ENCODE results near the gene COA6.

The COA6 gene

DNA sequence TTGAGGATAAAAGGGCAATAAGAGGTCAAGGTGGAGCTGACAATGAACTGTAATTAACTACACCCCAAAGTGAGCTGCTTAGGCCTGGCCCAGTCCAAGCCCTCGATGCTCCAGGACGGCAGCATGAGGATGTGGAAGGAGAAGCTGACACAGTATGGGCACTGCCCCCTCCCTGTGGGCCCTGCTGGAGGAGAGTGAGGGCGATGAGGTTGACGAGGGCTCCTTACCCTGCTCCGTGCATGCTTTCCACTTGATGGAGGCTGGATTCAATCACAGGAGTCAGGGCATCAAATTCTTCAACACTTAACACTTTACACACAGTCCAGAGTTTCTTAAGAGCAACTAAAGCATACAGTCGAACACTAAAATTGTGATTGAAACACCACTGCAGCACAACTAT lies 32.4 kb downstream of the COA6 start:
- DNase-seq (ENCODE audit: low spot score): no peak

DNA sequence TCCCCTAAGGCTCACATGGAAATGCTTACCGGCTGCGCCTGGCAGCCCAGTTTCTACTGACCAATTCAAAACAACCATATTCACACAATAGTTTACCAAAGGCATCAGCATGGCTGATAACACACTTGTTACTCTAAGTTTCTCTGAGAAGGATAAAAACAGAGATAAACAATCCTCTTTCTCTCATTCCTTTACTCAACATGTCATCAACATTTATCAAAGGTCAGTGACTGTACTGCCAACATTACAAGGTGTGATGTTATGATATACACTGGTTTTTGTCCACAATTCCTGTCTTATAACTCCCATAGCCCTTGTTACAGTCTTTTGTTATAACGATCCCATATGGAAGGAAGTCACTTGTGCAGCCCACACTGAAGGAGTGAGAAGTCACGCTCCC lies 33.6 kb downstream of the COA6 start:
- no peak overlapping the region for H3K27ac ChIP-seq (replicated peaks; ENCODE audit: low read length)
- no peak overlapping the region for H4K8ac ChIP-seq (ENCODE audit: low read depth, low read length)
- no peak overlapping the region for H2AK5ac ChIP-seq (ENCODE audit: low read depth, low read length)
- H3K36me3 ChIP-seq (replicated peaks in 1 of 2; ENCODE audit: control insufficient read depth in 2 of 2, insufficient read depth in 2 of 2, low read length in 2 of 2): peaks cover 3 to 47% of the 10 kb centered on the region in 2 donors
- H3K4me3 ChIP-seq (ENCODE audit: low read length in 2 of 2): no peak overlapping the region
- H3K79me1 ChIP-seq (ENCODE audit: low read depth, low read length): no peaks in the 10 kb centered on the region
- H2BK120ac ChIP-seq (ENCODE audit: low read depth, low read length): no peak overlapping the region
- no peak overlapping the region for H3K14ac ChIP-seq (ENCODE audit: low read length)
- H3K4me1 ChIP-seq (ENCODE audit: control insufficient read depth in 2 of 2, insufficient read depth in 1 of 2, low read depth in 1 of 2, low read length in 2 of 2): no peaks in the 10 kb centered on the region
- no peak overlapping the region for H2AFZ ChIP-seq (ENCODE audit: low read length)
- H2BK12ac ChIP-seq (ENCODE audit: low read length): no peak overlapping the region
- no peak overlapping the region for H3K4ac ChIP-seq (ENCODE audit: low read length)
- no peak overlapping the region for H2BK5ac ChIP-seq (ENCODE audit: low read length)
- H3K27me3 ChIP-seq (ENCODE audit: control insufficient read depth in 3 of 3, insufficient read depth in 3 of 3, low read depth in 1 of 3, low read length in 3 of 3): no peaks in the 10 kb centered on the region
- H2BK15ac ChIP-seq (ENCODE audit: low read length): no peak overlapping the region
- DNase-seq (ENCODE audit: low spot score): no peak
- no peak overlapping the region for H3K4me2 ChIP-seq (ENCODE audit: insufficient read depth, low read length, poor library complexity, severe bottlenecking)
- no peak overlapping the region for H4K91ac ChIP-seq (ENCODE audit: low read depth, low read length, poor library complexity)
- no peak overlapping the region for H3K9ac ChIP-seq (ENCODE audit: low read depth, low read length, poor library complexity)
- no peak overlapping the region for H3K23ac ChIP-seq (ENCODE audit: low read depth, low read length, poor library complexity)
- no peaks in the 10 kb centered on the region for H3K9me3 ChIP-seq (replicated peaks in 1 of 2; ENCODE audit: control insufficient read depth in 2 of 2, insufficient read depth in 1 of 2, low read depth in 1 of 2, low read length in 2 of 2)
- no peak overlapping the region for H3K18ac ChIP-seq (ENCODE audit: low read length)
- no CpG with 5 or more reads among the region's 4 CpGs for WGBS, 2 donors (ENCODE audit: extremely low coverage in 2 of 2, insufficient read length in 2 of 2, insufficient replicate concordance in 1 of 2)

More for the DNA sequence above, 32.4 kb downstream of the COA6 start:
- no peak overlapping the region for H4K8ac ChIP-seq (ENCODE audit: low read depth, low read length)
- H3K4me2 ChIP-seq (ENCODE audit: insufficient read depth, low read length, poor library complexity, severe bottlenecking): no peak overlapping the region
- no peak overlapping the region for H2AK5ac ChIP-seq (ENCODE audit: low read depth, low read length)
- no peak overlapping the region for H3K14ac ChIP-seq (ENCODE audit: low read length)
- H3K36me3 ChIP-seq (replicated peaks in 1 of 2; ENCODE audit: control insufficient read depth in 2 of 2, insufficient read depth in 2 of 2, low read length in 2 of 2): peaks cover 3 to 46% of the 10 kb centered on the region in 2 donors
- H3K9ac ChIP-seq (ENCODE audit: low read depth, low read length, poor library complexity): peak overlapping the region; percentile 27
- no peak overlapping the region for H3K4me3 ChIP-seq (ENCODE audit: low read length in 2 of 2)
- no peaks in the 10 kb centered on the region for H3K27me3 ChIP-seq (ENCODE audit: control insufficient read depth in 3 of 3, insufficient read depth in 3 of 3, low read depth in 1 of 3, low read length in 3 of 3)
- WGBS, 2 donors (ENCODE audit: extremely low coverage in 2 of 2, insufficient read length in 2 of 2, insufficient replicate concordance in 1 of 2): no CpG with 5 or more reads among the region's 6 CpGs
- H2BK15ac ChIP-seq (ENCODE audit: low read length): no peak overlapping the region
- H2AFZ ChIP-seq (ENCODE audit: low read length): no peak overlapping the region
- no peak overlapping the region for H3K27ac ChIP-seq (replicated peaks; ENCODE audit: low read length)
- H2BK5ac ChIP-seq (ENCODE audit: low read length): no peak overlapping the region
- H4K91ac ChIP-seq (ENCODE audit: low read depth, low read length, poor library complexity): no peak overlapping the region
- no peak overlapping the region for H3K18ac ChIP-seq (ENCODE audit: low read length)
- H3K4ac ChIP-seq (ENCODE audit: low read length): no peak overlapping the region
- no peak overlapping the region for H2BK120ac ChIP-seq (ENCODE audit: low read depth, low read length)
- H3K23ac ChIP-seq (ENCODE audit: low read depth, low read length, poor library complexity): no peak overlapping the region
- H3K79me1 ChIP-seq (ENCODE audit: low read depth, low read length): no peaks in the 10 kb centered on the region
- H3K4me1 ChIP-seq (ENCODE audit: control insufficient read depth in 2 of 2, insufficient read depth in 1 of 2, low read depth in 1 of 2, low read length in 2 of 2): no peaks in the 10 kb centered on the region
- H2BK12ac ChIP-seq (ENCODE audit: low read length): no peak overlapping the region
- H3K9me3 ChIP-seq (replicated peaks in 1 of 2; ENCODE audit: control insufficient read depth in 2 of 2, insufficient read depth in 1 of 2, low read depth in 1 of 2, low read length in 2 of 2): no peaks in the 10 kb centered on the region

DNA sequence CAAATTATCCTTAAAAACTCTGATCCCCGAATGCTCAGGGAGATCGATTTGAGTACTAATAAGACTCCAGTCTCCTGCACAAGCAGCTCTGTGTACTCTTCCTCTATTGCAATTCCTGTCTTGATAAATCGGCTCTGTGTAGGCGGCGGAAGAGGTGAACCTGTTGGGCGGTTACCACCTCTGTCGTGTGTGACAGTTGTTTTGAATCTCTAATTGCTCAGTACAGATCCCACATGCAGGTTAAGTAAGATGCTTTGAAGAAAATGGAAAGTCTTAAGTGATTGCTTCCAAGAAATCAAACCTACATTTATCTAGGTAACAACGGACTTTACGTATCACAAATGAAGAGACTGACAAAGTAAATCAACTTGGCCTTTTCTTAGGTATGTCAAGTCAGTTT lies 35.5 kb downstream of the COA6 start:
- Histone ChIP-seq H2BK5ac (ENCODE audit: low read length) (no peak overlapping the region), H3K9ac (ENCODE audit: low read depth, low read length, poor library complexity) (no peak overlapping the region), H3K27me3 (ENCODE audit: control insufficient read depth in 3 of 3, insufficient read depth in 3 of 3, low read depth in 1 of 3, low read length in 3 of 3) (no peaks in the 10 kb centered on the region), H3K4me1 (ENCODE audit: control insufficient read depth in 2 of 2, insufficient read depth in 1 of 2, low read depth in 1 of 2, low read length in 2 of 2) (peaks cover 0 to 5% of the 10 kb centered on the region in 2 donors), H3K27ac (replicated peaks; ENCODE audit: low read length) (no peak overlapping the region), H3K4ac (ENCODE audit: low read length) (no peak overlapping the region), H3K23ac (ENCODE audit: low read depth, low read length, poor library complexity) (no peak overlapping the region), H4K8ac (ENCODE audit: low read depth, low read length) (no peak overlapping the region), H4K91ac (ENCODE audit: low read depth, low read length, poor library complexity) (no peak overlapping the region), H3K79me1 (ENCODE audit: low read depth, low read length) (no peaks in the 10 kb centered on the region), H3K4me2 (ENCODE audit: insufficient read depth, low read length, poor library complexity, severe bottlenecking) (no peak overlapping the region), H3K14ac (ENCODE audit: low read length) (no peak overlapping the region), H3K18ac (ENCODE audit: low read length) (no peak overlapping the region), H2BK15ac (ENCODE audit: low read length) (no peak overlapping the region), H3K36me3 (replicated peaks in 1 of 2; ENCODE audit: control insufficient read depth in 2 of 2, insufficient read depth in 2 of 2, low read length in 2 of 2) (peaks cover 3 to 60% of the 10 kb centered on the region in 2 donors), H2BK12ac (ENCODE audit: low read length) (no peak overlapping the region), H2AFZ (ENCODE audit: low read length) (no peak overlapping the region), H2BK120ac (ENCODE audit: low read depth, low read length) (no peak overlapping the region), H3K4me3 (ENCODE audit: low read length in 2 of 2) (no peak overlapping the region), H2AK5ac (ENCODE audit: low read depth, low read length) (no peak overlapping the region), H3K9me3 (replicated peaks in 1 of 2; ENCODE audit: control insufficient read depth in 2 of 2, insufficient read depth in 1 of 2, low read depth in 1 of 2, low read length in 2 of 2) (no peaks in the 10 kb centered on the region)
- no CpG with 5 or more reads among the region's 9 CpGs for WGBS, 2 donors (ENCODE audit: extremely low coverage in 2 of 2, insufficient read length in 2 of 2, insufficient replicate concordance in 1 of 2)
- no peak for DNase-seq (ENCODE audit: low spot score)

DNA sequence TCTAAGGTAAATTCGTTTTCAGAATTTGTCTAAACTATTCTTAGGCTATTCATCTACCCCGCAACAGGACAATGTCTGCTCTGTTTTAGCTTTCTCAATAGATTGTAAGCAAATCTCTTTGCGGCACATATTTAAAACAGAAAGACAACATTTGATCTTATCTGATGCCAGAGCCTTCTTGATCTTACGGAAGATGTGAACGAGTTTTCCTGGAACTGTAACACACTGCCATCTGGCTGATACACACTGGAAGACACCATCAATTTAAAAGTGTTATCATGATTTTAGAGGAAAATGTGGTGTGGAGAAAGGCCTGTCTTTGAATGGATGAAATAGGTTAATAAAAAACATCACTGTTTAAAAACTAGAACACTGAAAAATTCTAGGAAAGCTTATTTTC lies 36.1 kb downstream of the COA6 start:
- Histone ChIP-seq H4K91ac (ENCODE audit: low read depth, low read length, poor library complexity) (no peak overlapping the region), H3K9me3 (replicated peaks in 1 of 2; ENCODE audit: control insufficient read depth in 2 of 2, insufficient read depth in 1 of 2, low read depth in 1 of 2, low read length in 2 of 2) (no peaks in the 10 kb centered on the region), H3K4me2 (ENCODE audit: insufficient read depth, low read length, poor library complexity, severe bottlenecking) (no peak overlapping the region), H3K27me3 (ENCODE audit: control insufficient read depth in 3 of 3, insufficient read depth in 3 of 3, low read depth in 1 of 3, low read length in 3 of 3) (no peaks in the 10 kb centered on the region), H2BK15ac (ENCODE audit: low read length) (no peak overlapping the region), H2BK120ac (ENCODE audit: low read depth, low read length) (no peak overlapping the region), H3K4me1 (ENCODE audit: control insufficient read depth in 2 of 2, insufficient read depth in 1 of 2, low read depth in 1 of 2, low read length in 2 of 2) (peaks cover 0 to 5% of the 10 kb centered on the region in 2 donors), H2AK5ac (ENCODE audit: low read depth, low read length) (no peak overlapping the region), H4K8ac (ENCODE audit: low read depth, low read length) (no peak overlapping the region), H3K9ac (ENCODE audit: low read depth, low read length, poor library complexity) (no peak overlapping the region), H3K27ac (replicated peaks; ENCODE audit: low read length) (no peak overlapping the region), H3K23ac (ENCODE audit: low read depth, low read length, poor library complexity) (no peak overlapping the region), H2AFZ (ENCODE audit: low read length) (no peak overlapping the region), H3K79me1 (ENCODE audit: low read depth, low read length) (no peaks in the 10 kb centered on the region), H2BK5ac (ENCODE audit: low read length) (no peak overlapping the region), H3K4ac (ENCODE audit: low read length) (no peak overlapping the region), H3K18ac (ENCODE audit: low read length) (no peak overlapping the region), H2BK12ac (ENCODE audit: low read length) (no peak overlapping the region), H3K14ac (ENCODE audit: low read length) (no peak overlapping the region), H3K36me3 (replicated peaks in 1 of 2; ENCODE audit: control insufficient read depth in 2 of 2, insufficient read depth in 2 of 2, low read length in 2 of 2) (peaks cover 3 to 62% of the 10 kb centered on the region in 2 donors), H3K4me3 (ENCODE audit: low read length in 2 of 2) (no peak overlapping the region)
- DNase-seq (ENCODE audit: low spot score): no peak
- WGBS, 2 donors (ENCODE audit: extremely low coverage in 2 of 2, insufficient read length in 2 of 2, insufficient replicate concordance in 1 of 2): no CpG with 5 or more reads among the region's 5 CpGs

Data from neuronal stem cell (in vitro differentiated cells).